ENCODE measurements around the gene YY1AP1.
"Not testable (repeated sequence)": the region's sequence is repeated elsewhere in the genome, so short reads cannot be mapped to it uniquely, and the experiment has no call there.

YY1AP1 gene

DNA sequence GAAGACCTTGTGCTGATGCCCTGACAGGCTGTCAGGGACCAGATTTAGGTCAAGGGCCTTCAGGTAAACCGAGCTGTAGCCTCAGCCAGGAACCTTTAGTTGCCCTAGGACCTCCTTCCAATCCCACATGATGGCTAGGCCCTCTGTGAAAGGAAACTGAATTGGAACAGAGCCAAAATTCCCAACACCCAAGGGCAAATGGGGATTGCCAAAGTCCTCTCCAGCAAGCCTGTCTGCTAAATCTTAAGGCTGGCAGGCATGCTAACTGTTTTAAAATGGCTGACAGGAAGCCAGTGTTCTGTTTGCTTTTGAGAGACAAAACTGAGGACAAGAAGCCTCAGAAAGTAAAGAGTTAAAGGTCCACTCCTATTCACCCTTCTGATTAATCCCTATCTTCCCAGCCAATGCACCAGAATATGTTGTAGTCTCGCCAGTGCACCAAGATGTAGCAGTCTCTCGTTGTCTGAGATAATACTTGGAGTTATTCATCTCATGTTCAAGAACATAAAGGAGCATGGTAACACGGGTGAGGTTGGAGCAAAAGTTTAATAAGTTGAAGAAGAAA is 43.5 kb downstream of the YY1AP1 start:
- no peak for ATAC-seq
- DNase-seq: no peak

GRCh38 chr1:155643230-155643629 is 45.3 kb downstream of the YY1AP1 start:
- DNase-seq: no peak

GRCh38 chr1:155642559-155643180 is 45.9 kb downstream of the YY1AP1 start:
- DNase-seq, ATAC-seq: not testable (repeated sequence)

More at GRCh38 chr1:155643230-155643629, 45.3 kb downstream of the YY1AP1 start:
- ATAC-seq: no peak

- ATAC-seq (no peak), DNase-seq (no peak)
Observed at GRCh38 chr1:155640367-155640766, 48.2 kb downstream of the YY1AP1 start.

- ATAC-seq: no peak
Observed at GRCh38 chr1:155636397-155637153, 52.0 kb downstream of the YY1AP1 start.

GRCh38 chr1:155626428-155626827 is 62.1 kb downstream of the YY1AP1 start:
- not testable (repeated sequence) for ATAC-seq, DNase-seq

More at GRCh38 chr1:155636397-155637153, 52.0 kb downstream of the YY1AP1 start:
- no peak for DNase-seq

GRCh38 chr1:155623357-155623756 is 65.2 kb downstream of the YY1AP1 start:
- ATAC-seq: no peak
- DNase-seq: no peak

DNA sequence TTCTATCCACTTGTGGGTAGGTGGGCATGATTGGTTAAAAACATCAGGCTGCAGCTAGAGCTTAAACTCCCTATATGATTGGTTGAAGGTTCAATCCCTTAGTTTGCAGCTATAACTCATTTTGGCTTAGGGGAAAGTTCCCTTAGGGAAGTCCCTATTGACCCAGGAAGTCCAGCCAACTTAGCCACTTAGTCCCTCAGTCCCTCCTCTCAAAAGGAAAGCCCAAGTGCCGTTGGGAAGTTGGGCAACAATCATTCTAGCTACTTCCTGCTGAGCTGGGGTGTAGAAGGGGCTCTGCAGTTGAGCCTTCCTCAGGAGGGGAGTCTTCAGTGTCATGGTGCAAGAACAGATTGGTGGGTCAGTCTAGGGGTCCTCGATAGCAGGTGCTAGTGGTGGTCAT is 66.4 kb downstream of the YY1AP1 start:
- ATAC-seq (no peak), DNase-seq (no peak)

GRCh38 chr1:155613226-155613625 is 75.3 kb downstream of the YY1AP1 start:
- not testable (repeated sequence) for DNase-seq, ATAC-seq

GRCh38 chr1:155610257-155610647 is 78.3 kb downstream of the YY1AP1 start:
- peak; percentile 3 for ATAC-seq
- DNase-seq: not testable (repeated sequence)

DNA sequence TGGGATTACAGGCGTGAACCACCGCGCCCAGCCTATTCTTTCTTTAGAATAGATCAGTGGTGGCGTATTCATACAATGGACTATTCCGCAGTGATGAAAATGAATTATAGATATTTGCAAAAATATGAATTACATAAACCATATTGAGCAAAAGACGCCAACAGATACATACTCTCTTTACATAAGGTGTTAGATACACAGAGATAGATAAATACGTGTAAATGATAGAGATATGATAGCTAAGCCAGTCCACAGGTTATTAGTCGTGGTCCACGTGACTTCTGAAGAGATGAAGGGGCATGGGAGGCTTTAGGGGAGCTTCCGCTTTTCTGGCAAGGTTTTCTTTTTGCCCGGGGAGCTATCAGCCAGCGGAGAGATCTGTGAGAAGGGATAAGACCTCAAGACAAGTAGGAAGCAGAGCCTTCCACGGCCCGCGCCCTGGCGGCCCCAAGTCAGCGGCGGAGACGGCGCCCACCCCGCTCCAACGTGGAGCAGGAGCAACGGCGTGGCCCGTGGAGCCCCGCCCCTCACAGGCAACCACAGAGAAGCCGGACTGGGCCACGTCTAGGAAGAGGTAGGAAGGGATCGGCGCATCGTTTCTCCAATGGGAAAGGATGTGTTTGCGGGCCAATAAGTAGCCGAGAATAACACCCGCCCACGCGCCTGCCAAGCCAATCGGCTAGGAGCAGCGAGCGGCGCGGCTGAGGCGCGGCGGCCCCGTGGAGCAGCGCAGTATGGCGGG is 78.9 kb downstream of the YY1AP1 start, which contains the start of gene MSTO1:
Gene MSTO1, plus strand, starts transcription at position 704 of the 742 bp plus-strand sequence. Its CDS starts 31 bp downstream, at position 735.
- DNase-seq (peak; percentile 99), ATAC-seq (peak; percentile 98)

All from stimulated activated naive CD8-positive, alpha-beta T cell treated with anti-CD3 and anti-CD28 coated beads, Interleukin-15, Interleukin-2, amounts not matched to agents 100 U/mL and 50 U/mL, for 24 hours (primary cell).